NB4 (cell line): ENCODE measurements around the gene CCDC34.

ENCODE experiments used
- CTCF ChIP-seq: IDR thresholded peaks from one replicate; pipeline ENCODE4 v1.5.1; 2012; ENCODE audit warnings: low read depth, low read length
- MYC ChIP-seq: IDR thresholded peaks from 2 replicates; pipeline ENCODE4 v1.6.1; 2011; ENCODE audit warnings: low read depth, low read length
- POLR2A ChIP-seq: IDR thresholded peaks from 2 replicates; pipeline ENCODE4 v1.6.1; 2011; ENCODE audit warnings: mild to moderate bottlenecking; ENCODE audit not compliant: insufficient read length; ENCODE audit errors: extremely low read depth
- TF ChIP-seq, protein P1 (sequence below): IDR thresholded peaks from 2 replicates; pipeline ENCODE4 v1.6.1; 2011; ENCODE audit warnings: low read depth, low read length

GRCh38 chr11:27388869-27389268, 25.9 kb upstream of the CCDC34 start:
- no peak for TF ChIP-seq POLR2A
- TF ChIP-seq CTCF = no peak
- no peak for TF ChIP-seq MYC
- TF ChIP-seq, protein P1, sequence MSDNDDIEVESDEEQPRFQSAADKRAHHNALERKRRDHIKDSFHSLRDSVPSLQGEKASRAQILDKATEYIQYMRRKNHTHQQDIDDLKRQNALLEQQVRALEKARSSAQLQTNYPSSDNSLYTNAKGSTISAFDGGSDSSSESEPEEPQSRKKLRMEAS = no peak
